Gastrocnemius medialis (tissue), 4 donors: ENCODE measurements around the gene APEH. TPM values are rescaled to one million over a fixed set of nuclear protein-coding genes. Genes with fewer than 3 reads are reported as not detected.

ENCODE experiments used
- ATAC-seq, 2 donors: fragments of 150-250 bp; one replicate each; pipeline ENCODE4 v1.9.1; 2016
- DNase-seq, 2 donors: peaks; one replicate each; pipeline ENCODE4 v3.0.0-alpha.2; 2019
- H3K27ac ChIP-seq, 4 donors: fragments of 200-600 bp; sonication (generic); 1 replicate in 1 of 4; 2 replicates in 3 of 4; pipeline ENCODE4 v1.5.1; 2016 to 2018; ENCODE audit warnings: mild to moderate bottlenecking in 2 of 4, moderate library complexity in 1 of 4
- H3K27me3 ChIP-seq, 3 donors: fragments of 200-600 bp; sonication (generic) in 2 of 3; 1 replicate in 1 of 3; 2 replicates in 2 of 3; pipeline versions ENCODE4 v1.5.1 to v1.6.0; 2016 to 2019; ENCODE audit warnings: mild to moderate bottlenecking in 1 of 3, moderate library complexity in 1 of 3
- H3K36me3 ChIP-seq, 2 donors: fragments of 200-600 bp; sonication (generic) in 1 of 2; one replicate each; pipeline ENCODE4 v1.5.1; 2017 to 2018
- H3K4me1 ChIP-seq, 2 donors: fragments of 200-600 bp; sonication (generic) in 1 of 2; one replicate each; pipeline ENCODE4 v1.5.1; 2016 to 2017; ENCODE audit warnings: mild to moderate bottlenecking in 2 of 2
- H3K4me3 ChIP-seq, 4 donors: fragments of 200-600 bp; sonication (generic) in 3 of 4; 1 replicate in 1 of 4; 2 replicates in 3 of 4; pipeline ENCODE4 v1.5.1; 2016 to 2019; ENCODE audit warnings: mild to moderate bottlenecking in 2 of 4
- H3K9me3 ChIP-seq, 3 donors: fragments of 200-600 bp; sonication (generic) in 2 of 3; 1 replicate in 1 of 3; 2 replicates in 2 of 3; pipeline ENCODE4 v1.5.1; 2016 to 2019
- POLR2A ChIP-seq, 2 donors: fragments of 450-650 bp; IDR thresholded peaks; one replicate each; pipeline ENCODE4 v1.6.1; 2017; ENCODE audit warnings: antibody characterized with exemption in 2 of 2, mild to moderate bottlenecking in 2 of 2, moderate library complexity in 2 of 2
- in situ Hi-C, 4 donors: fragments of 200-750 bp; cut with MboI; loops; one replicate each; pipeline versions ENCODE4 v1.15.0 to v1.8.0; 2017; ENCODE audit warnings: low sequenced_read_pairs in 4 of 4
- intact Hi-C: fragments of 100-400 bp; cut with DNase I; formaldehyde crosslinking; loops from one replicate; pipeline ENCODE4 v1.15.1; 2023; ENCODE audit warnings: low total_unique reads
- total RNA-seq, 4 donors: library from RNA; depleted of rRNA; stranded (reverse); fragments of >200 nt; gene quantifications; one replicate each; pipeline versions ENCODE4 v1.1.0 to v1.2.3, GENCODE V29; 2016
- TF ChIP-seq, protein P1 (sequence below), 5 experiments: fragments of 450-650 bp in 3 of 5; fragments of 200-600 bp in 2 of 5; sonication (generic) in 2 of 5; IDR thresholded peaks in 4 of 5; conservative IDR thresholded peaks in 1 of 5; 1 replicate in 4 of 5; 2 replicates in 1 of 5; pipeline ENCODE4 v1.5.1; 2016 to 2019; ENCODE audit warnings: antibody characterized with exemption in 5 of 5, mild to moderate bottlenecking in 3 of 5, moderate library complexity in 3 of 5

APEH gene
- total RNA-seq, 4 donors from 2014 or later = 103 to 140 (median 108) TPM

DNA sequence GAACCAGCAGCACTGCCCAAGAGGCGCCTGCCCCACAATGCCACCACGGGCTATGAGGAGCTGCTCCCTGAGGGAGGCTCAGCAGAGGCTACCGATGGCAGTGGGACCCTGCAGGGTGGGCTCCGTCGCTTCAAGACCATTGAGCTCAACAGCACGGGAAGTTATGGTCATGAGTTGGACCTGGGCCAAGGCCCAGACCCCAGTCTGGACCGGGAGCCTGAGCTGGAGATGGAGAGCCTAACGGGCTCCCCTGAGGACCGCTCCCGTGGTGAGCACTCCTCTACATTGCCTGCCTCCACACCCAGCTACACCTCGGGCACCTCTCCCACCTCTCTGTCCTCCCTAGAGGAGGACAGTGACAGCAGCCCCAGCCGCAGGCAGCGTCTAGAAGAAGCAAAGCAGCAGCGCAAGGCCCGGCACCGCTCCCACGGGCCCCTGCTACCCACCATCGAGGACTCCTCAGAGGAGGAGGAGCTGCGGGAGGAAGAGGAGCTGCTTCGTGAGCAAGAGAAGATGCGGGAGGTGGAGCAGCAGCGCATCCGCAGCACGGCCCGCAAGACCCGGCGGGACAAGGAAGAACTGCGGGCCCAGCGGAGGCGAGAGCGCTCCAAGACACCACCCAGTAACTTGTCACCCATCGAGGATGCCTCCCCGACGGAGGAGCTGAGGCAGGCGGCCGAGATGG lies 21.8 kb upstream of the APEH start:
- no peaks in the 10 kb centered on the region for H3K36me3 ChIP-seq
- H3K4me1 ChIP-seq = peaks cover 17% of the 10 kb centered on the region in 2 donors
- intact Hi-C loops (no loop called here), in situ Hi-C loops (no loop called here)
- no peak for DNase-seq
- ATAC-seq = no peak
- no peaks in the 10 kb centered on the region for H3K27me3 ChIP-seq
- H3K27ac ChIP-seq = no peak overlapping the region
- H3K9me3 ChIP-seq = no peaks in the 10 kb centered on the region
- no peak overlapping the region for H3K4me3 ChIP-seq
- TF ChIP-seq, protein P1, sequence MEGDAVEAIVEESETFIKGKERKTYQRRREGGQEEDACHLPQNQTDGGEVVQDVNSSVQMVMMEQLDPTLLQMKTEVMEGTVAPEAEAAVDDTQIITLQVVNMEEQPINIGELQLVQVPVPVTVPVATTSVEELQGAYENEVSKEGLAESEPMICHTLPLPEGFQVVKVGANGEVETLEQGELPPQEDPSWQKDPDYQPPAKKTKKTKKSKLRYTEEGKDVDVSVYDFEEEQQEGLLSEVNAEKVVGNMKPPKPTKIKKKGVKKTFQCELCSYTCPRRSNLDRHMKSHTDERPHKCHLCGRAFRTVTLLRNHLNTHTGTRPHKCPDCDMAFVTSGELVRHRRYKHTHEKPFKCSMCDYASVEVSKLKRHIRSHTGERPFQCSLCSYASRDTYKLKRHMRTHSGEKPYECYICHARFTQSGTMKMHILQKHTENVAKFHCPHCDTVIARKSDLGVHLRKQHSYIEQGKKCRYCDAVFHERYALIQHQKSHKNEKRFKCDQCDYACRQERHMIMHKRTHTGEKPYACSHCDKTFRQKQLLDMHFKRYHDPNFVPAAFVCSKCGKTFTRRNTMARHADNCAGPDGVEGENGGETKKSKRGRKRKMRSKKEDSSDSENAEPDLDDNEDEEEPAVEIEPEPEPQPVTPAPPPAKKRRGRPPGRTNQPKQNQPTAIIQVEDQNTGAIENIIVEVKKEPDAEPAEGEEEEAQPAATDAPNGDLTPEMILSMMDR (IDR thresholded peaks at IDR 0.05 in 4 of 5, conservative IDR thresholded peaks at IDR 0.05 in 1 of 5) = no peak
- no peak for TF ChIP-seq POLR2A (IDR thresholded peaks at IDR 0.05)

DNA sequence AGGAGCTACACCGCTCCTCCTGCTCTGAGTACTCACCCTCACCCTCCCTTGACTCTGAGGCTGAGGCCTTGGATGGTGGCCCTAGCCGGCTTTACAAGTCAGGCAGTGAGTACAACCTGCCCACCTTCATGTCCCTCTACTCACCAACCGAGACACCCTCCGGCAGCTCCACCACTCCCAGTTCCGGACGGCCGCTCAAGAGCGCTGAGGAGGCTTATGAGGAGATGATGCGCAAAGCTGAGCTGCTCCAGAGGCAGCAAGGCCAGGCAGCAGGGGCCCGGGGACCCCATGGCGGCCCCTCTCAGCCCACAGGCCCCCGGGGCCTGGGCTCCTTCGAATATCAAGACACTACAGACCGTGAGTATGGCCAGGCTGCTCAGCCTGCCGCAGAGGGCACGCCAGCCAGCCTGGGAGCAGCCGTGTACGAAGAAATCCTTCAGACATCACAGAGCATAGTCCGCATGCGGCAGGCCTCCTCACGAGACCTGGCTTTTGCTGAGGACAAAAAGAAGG lies 21.2 kb upstream of the APEH start:
- ATAC-seq (no peak), DNase-seq (no peak)
- H3K27me3 ChIP-seq = no peaks in the 10 kb centered on the region
- H3K9me3 ChIP-seq = no peaks in the 10 kb centered on the region
- TF ChIP-seq POLR2A (IDR thresholded peaks at IDR 0.05) = no peak
- TF ChIP-seq, protein P1 (IDR thresholded peaks at IDR 0.05 in 4 of 5, conservative IDR thresholded peaks at IDR 0.05 in 1 of 5) = no peak
- in situ Hi-C loops (no loop called here), intact Hi-C loops (no loop called here)
- no peaks in the 10 kb centered on the region for H3K36me3 ChIP-seq
- no peak overlapping the region for H3K4me3 ChIP-seq
- H3K4me1 ChIP-seq = peaks cover 11% of the 10 kb centered on the region in 2 donors
- no peak overlapping the region for H3K27ac ChIP-seq

GRCh38 chr3:49653621-49654020 lies 20.5 kb upstream of the APEH start:
- Histone ChIP-seq H3K9me3 (no peaks in the 10 kb centered on the region), H3K27ac (no peak overlapping the region), H3K36me3 (no peaks in the 10 kb centered on the region), H3K4me1 (peaks cover 4 to 5% of the 10 kb centered on the region in 2 donors), H3K27me3 (no peaks in the 10 kb centered on the region), H3K4me3 (no peak overlapping the region)
- TF ChIP-seq, protein P1 (IDR thresholded peaks at IDR 0.05 in 4 of 5, conservative IDR thresholded peaks at IDR 0.05 in 1 of 5) = no peak
- TF ChIP-seq POLR2A (IDR thresholded peaks at IDR 0.05) = no peak
- in situ Hi-C loops (no loop called here), intact Hi-C loops (no loop called here)
- no peak for ATAC-seq
- DNase-seq = no peak

GRCh38 chr3:49654176-49654825 lies 19.9 kb upstream of the APEH start:
- H3K27ac ChIP-seq = no peak overlapping the region
- H3K4me3 ChIP-seq = no peak overlapping the region
- DNase-seq (no peak), ATAC-seq (no peak)
- no peaks in the 10 kb centered on the region for H3K36me3 ChIP-seq
- in situ Hi-C loops (no loop called here), intact Hi-C loops (no loop called here)
- H3K27me3 ChIP-seq = no peaks in the 10 kb centered on the region
- H3K4me1 ChIP-seq = peaks cover 0 to 3% of the 10 kb centered on the region in 2 donors
- no peak for TF ChIP-seq POLR2A (IDR thresholded peaks at IDR 0.05)
- H3K9me3 ChIP-seq = no peaks in the 10 kb centered on the region

DNA sequence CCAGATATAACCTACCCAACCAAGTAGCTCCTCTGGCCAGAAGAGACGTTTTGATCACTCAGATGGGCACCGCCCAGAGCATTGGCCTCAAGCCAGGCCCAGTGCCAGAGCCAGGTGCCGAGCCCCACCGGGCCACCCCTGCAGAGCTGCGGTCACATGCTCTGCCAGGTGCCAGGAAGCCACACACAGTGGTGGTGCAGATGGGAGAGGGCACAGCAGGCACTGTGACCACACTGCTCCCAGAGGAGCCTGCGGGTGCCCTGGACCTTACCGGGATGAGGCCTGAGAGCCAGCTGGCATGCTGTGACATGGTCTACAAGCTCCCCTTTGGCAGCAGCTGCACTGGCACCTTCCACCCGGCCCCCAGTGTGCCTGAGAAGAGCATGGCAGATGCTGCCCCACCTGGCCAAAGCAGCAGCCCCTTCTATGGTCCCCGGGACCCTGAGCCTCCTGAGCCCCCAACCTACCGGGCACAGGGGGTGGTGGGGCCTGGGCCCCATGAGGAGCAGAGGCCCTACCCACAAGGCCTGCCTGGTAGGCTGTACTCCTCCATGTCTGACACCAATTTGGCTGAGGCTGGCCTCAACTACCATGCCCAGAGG lies 19.1 kb upstream of the APEH start:
- Histone ChIP-seq H3K27me3 (no peaks in the 10 kb centered on the region), H3K4me3 (no peak overlapping the region), H3K27ac (no peak overlapping the region), H3K4me1 (no peaks in the 10 kb centered on the region), H3K9me3 (no peaks in the 10 kb centered on the region), H3K36me3 (no peaks in the 10 kb centered on the region)
- intact Hi-C loops (no loop called here), in situ Hi-C loops (no loop called here)
- no peak for DNase-seq
- ATAC-seq = no peak
- TF ChIP-seq, protein P1 (IDR thresholded peaks at IDR 0.05 in 4 of 5, conservative IDR thresholded peaks at IDR 0.05 in 1 of 5) = no peak
- no peak for TF ChIP-seq POLR2A (IDR thresholded peaks at IDR 0.05)
